Measurements from ENCODE around the gene SOX21.

GRCh38 chr13:94709001-94709834 lies 3.1 kb downstream of the SOX21 start:
- no peak for TF ChIP-seq EZH2 (IDR thresholded peaks at IDR 0.05; ENCODE audit: borderline replicate concordance, low read length)
- TF ChIP-seq, protein P1, sequence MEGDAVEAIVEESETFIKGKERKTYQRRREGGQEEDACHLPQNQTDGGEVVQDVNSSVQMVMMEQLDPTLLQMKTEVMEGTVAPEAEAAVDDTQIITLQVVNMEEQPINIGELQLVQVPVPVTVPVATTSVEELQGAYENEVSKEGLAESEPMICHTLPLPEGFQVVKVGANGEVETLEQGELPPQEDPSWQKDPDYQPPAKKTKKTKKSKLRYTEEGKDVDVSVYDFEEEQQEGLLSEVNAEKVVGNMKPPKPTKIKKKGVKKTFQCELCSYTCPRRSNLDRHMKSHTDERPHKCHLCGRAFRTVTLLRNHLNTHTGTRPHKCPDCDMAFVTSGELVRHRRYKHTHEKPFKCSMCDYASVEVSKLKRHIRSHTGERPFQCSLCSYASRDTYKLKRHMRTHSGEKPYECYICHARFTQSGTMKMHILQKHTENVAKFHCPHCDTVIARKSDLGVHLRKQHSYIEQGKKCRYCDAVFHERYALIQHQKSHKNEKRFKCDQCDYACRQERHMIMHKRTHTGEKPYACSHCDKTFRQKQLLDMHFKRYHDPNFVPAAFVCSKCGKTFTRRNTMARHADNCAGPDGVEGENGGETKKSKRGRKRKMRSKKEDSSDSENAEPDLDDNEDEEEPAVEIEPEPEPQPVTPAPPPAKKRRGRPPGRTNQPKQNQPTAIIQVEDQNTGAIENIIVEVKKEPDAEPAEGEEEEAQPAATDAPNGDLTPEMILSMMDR (IDR thresholded peaks at IDR 0.05; ENCODE audit: low read length): no peak
